ENCODE results near the gene SLC15A5.

DNA sequence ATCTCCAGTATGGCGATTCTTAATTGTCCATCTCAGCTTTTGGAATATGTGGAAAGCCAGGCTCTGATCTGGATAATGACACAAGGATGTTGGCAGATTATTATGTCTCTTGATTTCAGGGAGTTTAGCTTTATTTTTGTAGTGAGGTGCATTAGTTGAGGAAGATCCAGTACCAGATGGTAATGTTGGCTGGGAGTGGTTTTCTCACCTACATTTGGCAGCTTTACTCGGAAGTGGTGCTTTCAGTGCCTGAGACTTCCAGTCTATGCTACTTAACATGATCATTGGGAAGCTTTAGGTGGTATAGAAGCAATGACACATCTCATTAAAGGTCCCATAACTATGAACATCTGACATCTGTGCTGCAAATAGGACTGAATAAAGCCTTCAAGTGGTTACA, 7.5 kb downstream of the SLC15A5 start:
- TF ChIP-seq, protein P1, sequence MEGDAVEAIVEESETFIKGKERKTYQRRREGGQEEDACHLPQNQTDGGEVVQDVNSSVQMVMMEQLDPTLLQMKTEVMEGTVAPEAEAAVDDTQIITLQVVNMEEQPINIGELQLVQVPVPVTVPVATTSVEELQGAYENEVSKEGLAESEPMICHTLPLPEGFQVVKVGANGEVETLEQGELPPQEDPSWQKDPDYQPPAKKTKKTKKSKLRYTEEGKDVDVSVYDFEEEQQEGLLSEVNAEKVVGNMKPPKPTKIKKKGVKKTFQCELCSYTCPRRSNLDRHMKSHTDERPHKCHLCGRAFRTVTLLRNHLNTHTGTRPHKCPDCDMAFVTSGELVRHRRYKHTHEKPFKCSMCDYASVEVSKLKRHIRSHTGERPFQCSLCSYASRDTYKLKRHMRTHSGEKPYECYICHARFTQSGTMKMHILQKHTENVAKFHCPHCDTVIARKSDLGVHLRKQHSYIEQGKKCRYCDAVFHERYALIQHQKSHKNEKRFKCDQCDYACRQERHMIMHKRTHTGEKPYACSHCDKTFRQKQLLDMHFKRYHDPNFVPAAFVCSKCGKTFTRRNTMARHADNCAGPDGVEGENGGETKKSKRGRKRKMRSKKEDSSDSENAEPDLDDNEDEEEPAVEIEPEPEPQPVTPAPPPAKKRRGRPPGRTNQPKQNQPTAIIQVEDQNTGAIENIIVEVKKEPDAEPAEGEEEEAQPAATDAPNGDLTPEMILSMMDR (conservative IDR thresholded peaks at IDR 0.05): no peak
- TF ChIP-seq EZH2 (IDR thresholded peaks at IDR 0.05; ENCODE audit: low read depth): no peak

Data from PC-9 (cell line).